GM19099 (cell line): ENCODE measurements around the gene ZNF664.
A peak's percentile ranks its signal among the peaks of the same experiment; 100 is the strongest.

Source experiments
- POLR2A ChIP-seq: IDR thresholded peaks from 3 replicates; pipeline ENCODE4 v1.6.1; 2011; ENCODE audit warnings: low read depth; ENCODE audit not compliant: insufficient read length; ENCODE audit errors: extremely low read depth

ZNF664 gene

GRCh38 chr12:123972457-123973401, at the start of gene ZNF664, which contains the start of gene CCDC92:
ZNF664 (plus strand) TSS chr12:123973215; CDS start chr12:124012145, 38,930 bp downstream.
CCDC92 (minus strand) TSS chr12:123972831; CDS start chr12:123944305, 28,526 bp downstream.
- peak; percentile 68 for TF ChIP-seq POLR2A

GRCh38 chr12:123923927-123924326, 49.1 kb upstream of the ZNF664 start:
- no peak for TF ChIP-seq POLR2A

GRCh38 chr12:123924539-123924938, 48.5 kb upstream of the ZNF664 start:
- no peak for TF ChIP-seq POLR2A

GRCh38 chr12:123928274-123928865, 44.6 kb upstream of the ZNF664 start:
- TF ChIP-seq POLR2A, result no peak

- TF ChIP-seq POLR2A, result no peak
Measured at GRCh38 chr12:123928897-123929296, 44.1 kb upstream of the ZNF664 start.

- TF ChIP-seq POLR2A, result no peak
Measured at GRCh38 chr12:123929946-123930583, 43.0 kb upstream of the ZNF664 start.

GRCh38 chr12:123931686-123932321, 41.2 kb upstream of the ZNF664 start:
- TF ChIP-seq POLR2A, result no peak

- TF ChIP-seq POLR2A, result no peak
Measured at GRCh38 chr12:123933214-123933613, 39.8 kb upstream of the ZNF664 start.

- TF ChIP-seq POLR2A, result no peak
Measured at GRCh38 chr12:123934016-123934620, 38.9 kb upstream of the ZNF664 start.

GRCh38 chr12:123934829-123935228, 38.2 kb upstream of the ZNF664 start:
- TF ChIP-seq POLR2A, result no peak

GRCh38 chr12:123935956-123936355, 37.1 kb upstream of the ZNF664 start:
- no peak for TF ChIP-seq POLR2A

GRCh38 chr12:123936471-123936870, 36.5 kb upstream of the ZNF664 start:
- TF ChIP-seq POLR2A, result no peak

- no peak for TF ChIP-seq POLR2A
Measured at GRCh38 chr12:123936956-123937706, 35.9 kb upstream of the ZNF664 start.
